ENCODE data around the gene ACVR1B. TPM values are rescaled to one million over a fixed set of nuclear protein-coding genes. Genes with fewer than 3 reads are reported as not detected.
A peak's percentile ranks its signal among the peaks of the same experiment; 100 is the strongest.

The ACVR1B gene
- total and polyA plus RNA-seq, 5 experiments from 2014 or later: 1.2 to 12.6 (median 2.3) TPM

GRCh38 chr12:51980051-51980808 lies 28.7 kb downstream of the ACVR1B start:
- Mint-ChIP-seq H3K4me1 (peaks cover 20 to 28% (median 24%) of the 10 kb centered on the region in 4 donors), H3K27me3 (no peaks in the 10 kb centered on the region), H3K36me3 (peaks cover 4 to 71% (median 28%) of the 10 kb centered on the region in 3 donors), H3K9me3 (no peaks in the 10 kb centered on the region), H3K27ac (peak overlapping the region in 6 of 10 donors; percentile 9 to 90 (median 76)), H3K4me3 (peak overlapping the region in 2 of 10 donors; percentile 18 to 20)
- DNase-seq (peak; percentile 40 to 82 (median 67)), ATAC-seq (peak; percentile 99)
- POLR2A ChIA-PET: interaction anchor here (1.0 kb wide), 2 partner anchors 27 to 30 kb away, joined by 3 read pairs; partner anchors contain the start of gene TAMALIN

GRCh38 chr12:51980809-51981127 lies 29.3 kb downstream of the ACVR1B start:
- peaks cover 15 to 23% (median 19%) of the 10 kb centered on the region in 4 donors for H3K4me1 Mint-ChIP-seq
- no peaks in the 10 kb centered on the region for H3K9me3 Mint-ChIP-seq
- H3K4me3 Mint-ChIP-seq: no peak overlapping the region
- H3K36me3 Mint-ChIP-seq: peaks cover 4 to 73% (median 28%) of the 10 kb centered on the region in 3 donors
- DNase-seq (no peak), ATAC-seq (no peak)
- H3K27ac Mint-ChIP-seq: peak overlapping the region in 5 of 10 donors; percentile 9 to 52 (median 29)
- no peaks in the 10 kb centered on the region for H3K27me3 Mint-ChIP-seq
- POLR2A ChIA-PET: interaction anchor here (1.0 kb wide), 2 partner anchors 26 to 30 kb away, joined by 3 read pairs; partner anchors contain the start of gene TAMALIN

GRCh38 chr12:51984657-51985056 lies 33.2 kb downstream of the ACVR1B start:
- Mint-ChIP-seq H3K27ac (no peak overlapping the region), H3K9me3 (no peaks in the 10 kb centered on the region), H3K4me1 (peaks cover 7 to 11% (median 10%) of the 10 kb centered on the region in 4 donors), H3K4me3 (no peak overlapping the region), H3K36me3 (peaks cover 4 to 60% (median 20%) of the 10 kb centered on the region in 3 donors), H3K27me3 (no peaks in the 10 kb centered on the region)
- DNase-seq (no peak), ATAC-seq (no peak)
- POLR2A ChIA-PET: interaction anchor here (1.0 to 1.2 kb wide), 2 partner anchors 10 to 22 kb away, joined by 3 read pairs; partner anchors contain the start of gene TAMALIN

GRCh38 chr12:51985154-51985835 lies 33.8 kb downstream of the ACVR1B start:
- no peaks in the 10 kb centered on the region for H3K27me3 Mint-ChIP-seq
- DNase-seq (no peak), ATAC-seq (no peak)
- no peak overlapping the region for H3K4me3 Mint-ChIP-seq
- peaks cover 5 to 6% (median 6%) of the 10 kb centered on the region in 4 donors for H3K4me1 Mint-ChIP-seq
- peak overlapping the region in 2 of 10 donors; percentile 12 to 35 for H3K27ac Mint-ChIP-seq
- H3K9me3 Mint-ChIP-seq: no peaks in the 10 kb centered on the region
- POLR2A ChIA-PET: interaction anchor here (1.0 kb wide), 1 partner anchor 21 kb away, joined by 3 read pairs; the partner anchor contains the start of gene TAMALIN
- peaks cover 3 to 55% (median 20%) of the 10 kb centered on the region in 3 donors for H3K36me3 Mint-ChIP-seq

- POLR2A ChIA-PET: no interaction called here
- Mint-ChIP-seq H3K9me3 (no peaks in the 10 kb centered on the region), H3K36me3 (peaks cover 0 to 55% (median 20%) of the 10 kb centered on the region in 3 donors), H3K27ac (peak overlapping the region in 1 of 10 donors; percentile 25), H3K27me3 (no peaks in the 10 kb centered on the region), H3K4me1 (no peaks in the 10 kb centered on the region), H3K4me3 (no peak overlapping the region)
- no peak for ATAC-seq
- no peak for DNase-seq
These were observed 35.3 kb downstream of the ACVR1B start for GRCh38 chr12:51986834-51987233.

- Mint-ChIP-seq H3K4me1 (peaks cover 2 to 12% (median 7%) of the 10 kb centered on the region in 4 donors), H3K36me3 (peaks cover 0 to 41% (median 3%) of the 10 kb centered on the region in 3 donors), H3K9me3 (no peaks in the 10 kb centered on the region), H3K27me3 (no peaks in the 10 kb centered on the region), H3K4me3 (no peak overlapping the region), H3K27ac (peak overlapping the region in 1 of 10 donors; percentile 64)
- no peak for DNase-seq
- no peak for ATAC-seq
- POLR2A ChIA-PET: interaction anchor here (0.9 to 2.7 kb wide), 2 partner anchors 32 to 136 kb away, joined by 3 to 32 read pairs; no protein-coding TSS in a partner anchor
These were observed 40.7 kb downstream of the ACVR1B start for GRCh38 chr12:51992246-51992645.

- Mint-ChIP-seq H3K9me3 (no peaks in the 10 kb centered on the region), H3K36me3 (peaks cover 0 to 37% (median 3%) of the 10 kb centered on the region in 3 donors), H3K27ac (no peak overlapping the region), H3K4me3 (no peak overlapping the region), H3K4me1 (peaks cover 2 to 12% (median 7%) of the 10 kb centered on the region in 4 donors), H3K27me3 (no peaks in the 10 kb centered on the region)
- DNase-seq (no peak), ATAC-seq (no peak)
- POLR2A ChIA-PET: interaction anchor here (0.8 to 2.7 kb wide), 2 partner anchors 10 to 29 kb away, joined by 3 to 32 read pairs; no protein-coding TSS in a partner anchor
These were observed 43.0 kb downstream of the ACVR1B start for GRCh38 chr12:51994539-51994820.

- H3K9me3 Mint-ChIP-seq: no peaks in the 10 kb centered on the region
- POLR2A ChIA-PET: interaction anchor here (0.8 to 2.7 kb wide), 2 partner anchors 11 to 29 kb away, joined by 3 to 32 read pairs; no protein-coding TSS in a partner anchor
- H3K4me1 Mint-ChIP-seq: peaks cover 2 to 12% (median 7%) of the 10 kb centered on the region in 4 donors
- peaks cover 0 to 34% (median 3%) of the 10 kb centered on the region in 3 donors for H3K36me3 Mint-ChIP-seq
- ATAC-seq: no peak
- no peaks in the 10 kb centered on the region for H3K27me3 Mint-ChIP-seq
- peak overlapping the region in 1 of 10 donors; percentile 40 for H3K27ac Mint-ChIP-seq
- DNase-seq: no peak
- H3K4me3 Mint-ChIP-seq: no peak overlapping the region
These were observed 43.5 kb downstream of the ACVR1B start for GRCh38 chr12:51994959-51995358.

- no peak overlapping the region for H3K27ac Mint-ChIP-seq
- POLR2A ChIA-PET: no interaction called here
- DNase-seq: no peak
- H3K27me3 Mint-ChIP-seq: no peaks in the 10 kb centered on the region
- peaks cover 0 to 20% (median 3%) of the 10 kb centered on the region in 3 donors for H3K36me3 Mint-ChIP-seq
- H3K9me3 Mint-ChIP-seq: no peaks in the 10 kb centered on the region
- peaks cover 2 to 12% (median 7%) of the 10 kb centered on the region in 4 donors for H3K4me1 Mint-ChIP-seq
- ATAC-seq: no peak
- H3K4me3 Mint-ChIP-seq: no peak overlapping the region
These were observed 45.6 kb downstream of the ACVR1B start for GRCh38 chr12:51997136-51997535.

- peak overlapping the region in 2 of 10 donors; percentile 23 to 27 for H3K27ac Mint-ChIP-seq
- no peak for ATAC-seq
- H3K4me3 Mint-ChIP-seq: no peak overlapping the region
- H3K4me1 Mint-ChIP-seq: peaks cover 8 to 21% (median 19%) of the 10 kb centered on the region in 4 donors
- no peaks in the 10 kb centered on the region for H3K36me3 Mint-ChIP-seq
- no peaks in the 10 kb centered on the region for H3K27me3 Mint-ChIP-seq
- peaks cover 0 to 2% (median 0%) of the 10 kb centered on the region in 9 donors for H3K9me3 Mint-ChIP-seq
- POLR2A ChIA-PET: interaction anchor here (0.9 to 9.0 kb wide), 2 partner anchors 13 to 18 kb away, joined by 3 to 153 read pairs; no protein-coding TSS in a partner anchor
- DNase-seq: no peak
These were observed 51.6 kb downstream of the ACVR1B start for GRCh38 chr12:52003016-52003550.

GRCh38 chr12:52003591-52003990 lies 52.1 kb downstream of the ACVR1B start:
- POLR2A ChIA-PET: interaction anchor here (0.6 to 9.0 kb wide), 4 partner anchors 10 to 18 kb away, joined by 3 to 153 read pairs (median 4); no protein-coding TSS in a partner anchor
- DNase-seq: no peak
- peaks cover 0 to 4% (median 0%) of the 10 kb centered on the region in 3 donors for H3K36me3 Mint-ChIP-seq
- no peak for ATAC-seq
- H3K27me3 Mint-ChIP-seq: no peaks in the 10 kb centered on the region
- H3K4me1 Mint-ChIP-seq: peaks cover 13 to 26% (median 24%) of the 10 kb centered on the region in 4 donors
- H3K4me3 Mint-ChIP-seq: no peak overlapping the region
- peak overlapping the region in 4 of 10 donors; percentile 23 to 71 (median 28) for H3K27ac Mint-ChIP-seq
- peaks cover 0 to 2% (median 0%) of the 10 kb centered on the region in 9 donors for H3K9me3 Mint-ChIP-seq

- peaks cover 0 to 9% (median 1%) of the 10 kb centered on the region in 3 donors for H3K36me3 Mint-ChIP-seq
- H3K27ac Mint-ChIP-seq: peak overlapping the region in 2 of 10 donors; percentile 15 to 28
- peaks cover 0 to 2% (median 0%) of the 10 kb centered on the region in 9 donors for H3K9me3 Mint-ChIP-seq
- H3K4me3 Mint-ChIP-seq: no peak overlapping the region
- POLR2A ChIA-PET: interaction anchor here (0.6 to 9.0 kb wide), 4 partner anchors 11 to 17 kb away, joined by 3 to 153 read pairs (median 4); no protein-coding TSS in a partner anchor
- DNase-seq (no peak), ATAC-seq (no peak)
- H3K27me3 Mint-ChIP-seq: no peaks in the 10 kb centered on the region
- peaks cover 15 to 31% (median 28%) of the 10 kb centered on the region in 4 donors for H3K4me1 Mint-ChIP-seq
These were observed 52.6 kb downstream of the ACVR1B start for GRCh38 chr12:52004042-52004648.
